GM10266 (cell line): ENCODE results near the gene CARM1.

Experiments
- DNase-seq: peaks from one replicate; pipeline ENCODE4 v3.0.0; 2012; ENCODE audit errors: extremely low spot score
- TF ChIP-seq, protein P1 (sequence below): IDR thresholded peaks from 2 replicates; pipeline ENCODE4 v1.5.1; 2012; ENCODE audit warnings: mild to moderate bottlenecking, low read depth; ENCODE audit not compliant: control insufficient read depth, insufficient read depth; ENCODE audit errors: missing control alignments

Gene CARM1

DNA sequence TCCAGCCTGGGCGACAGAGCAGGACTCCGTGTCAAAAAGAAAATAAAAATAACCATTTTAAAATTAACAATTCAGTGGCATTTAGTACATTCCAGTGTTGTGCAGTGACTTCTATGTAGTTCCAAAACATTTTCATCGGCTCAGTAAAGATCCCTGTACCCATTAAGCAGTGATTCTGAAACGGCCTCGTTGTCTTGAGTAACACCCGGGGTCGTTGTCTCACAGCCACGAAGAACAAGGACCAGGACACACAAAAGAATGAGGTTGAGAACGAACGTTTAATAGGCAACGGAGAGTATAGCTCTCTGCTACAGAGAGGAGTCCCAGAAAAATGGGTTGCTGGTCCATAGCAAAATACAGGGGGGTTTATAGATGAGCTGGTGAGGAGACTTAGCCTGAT lies 33.0 kb upstream of the CARM1 start:
- DNase-seq, result no peak
- TF ChIP-seq, protein P1, sequence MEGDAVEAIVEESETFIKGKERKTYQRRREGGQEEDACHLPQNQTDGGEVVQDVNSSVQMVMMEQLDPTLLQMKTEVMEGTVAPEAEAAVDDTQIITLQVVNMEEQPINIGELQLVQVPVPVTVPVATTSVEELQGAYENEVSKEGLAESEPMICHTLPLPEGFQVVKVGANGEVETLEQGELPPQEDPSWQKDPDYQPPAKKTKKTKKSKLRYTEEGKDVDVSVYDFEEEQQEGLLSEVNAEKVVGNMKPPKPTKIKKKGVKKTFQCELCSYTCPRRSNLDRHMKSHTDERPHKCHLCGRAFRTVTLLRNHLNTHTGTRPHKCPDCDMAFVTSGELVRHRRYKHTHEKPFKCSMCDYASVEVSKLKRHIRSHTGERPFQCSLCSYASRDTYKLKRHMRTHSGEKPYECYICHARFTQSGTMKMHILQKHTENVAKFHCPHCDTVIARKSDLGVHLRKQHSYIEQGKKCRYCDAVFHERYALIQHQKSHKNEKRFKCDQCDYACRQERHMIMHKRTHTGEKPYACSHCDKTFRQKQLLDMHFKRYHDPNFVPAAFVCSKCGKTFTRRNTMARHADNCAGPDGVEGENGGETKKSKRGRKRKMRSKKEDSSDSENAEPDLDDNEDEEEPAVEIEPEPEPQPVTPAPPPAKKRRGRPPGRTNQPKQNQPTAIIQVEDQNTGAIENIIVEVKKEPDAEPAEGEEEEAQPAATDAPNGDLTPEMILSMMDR, result no peak

DNA sequence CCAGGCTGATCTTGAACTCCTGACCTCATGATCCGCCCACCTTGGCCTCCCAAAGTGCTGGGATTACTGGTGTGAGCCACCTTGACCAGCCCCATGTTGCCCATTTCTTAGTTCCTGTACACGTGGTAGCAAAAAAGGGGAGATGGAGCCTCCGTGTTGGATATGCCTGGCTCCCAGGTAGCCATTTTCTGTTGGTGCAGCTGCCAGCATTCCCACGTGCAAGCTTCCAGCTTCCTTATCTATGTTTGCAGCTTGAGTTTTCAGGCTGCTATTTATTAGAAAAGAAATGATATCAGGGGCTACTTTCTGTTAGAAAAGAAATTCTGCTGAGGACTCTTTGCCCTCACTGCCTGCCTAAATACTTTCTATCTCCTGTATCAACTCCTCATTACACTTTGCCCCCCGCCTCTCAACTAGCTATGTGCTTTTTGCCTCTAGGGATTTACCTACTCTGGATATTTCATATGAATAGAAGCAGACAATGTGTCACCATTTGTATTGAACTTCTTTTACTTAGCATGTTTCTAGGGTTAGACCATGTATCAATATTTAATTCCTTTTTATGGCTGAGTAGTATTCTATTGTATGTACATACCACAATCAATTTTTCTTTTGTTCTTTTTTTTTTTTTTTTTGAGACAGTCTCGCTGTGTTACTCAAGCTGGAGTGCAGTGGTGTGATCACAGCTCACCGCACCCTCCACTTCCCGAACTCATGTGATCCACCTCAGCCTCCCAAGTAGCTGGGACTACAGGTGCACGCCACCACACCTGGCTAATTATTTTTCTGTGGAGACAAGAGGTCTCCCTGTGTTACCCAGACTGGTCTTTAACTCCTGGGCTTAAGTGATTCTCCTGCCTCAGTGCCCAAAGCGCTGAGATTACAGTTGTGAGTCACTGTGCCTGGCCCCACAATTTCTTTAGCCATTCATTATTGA lies 32.0 kb upstream of the CARM1 start:
- TF ChIP-seq, protein P1, result no peak
- DNase-seq, result no peak

DNA sequence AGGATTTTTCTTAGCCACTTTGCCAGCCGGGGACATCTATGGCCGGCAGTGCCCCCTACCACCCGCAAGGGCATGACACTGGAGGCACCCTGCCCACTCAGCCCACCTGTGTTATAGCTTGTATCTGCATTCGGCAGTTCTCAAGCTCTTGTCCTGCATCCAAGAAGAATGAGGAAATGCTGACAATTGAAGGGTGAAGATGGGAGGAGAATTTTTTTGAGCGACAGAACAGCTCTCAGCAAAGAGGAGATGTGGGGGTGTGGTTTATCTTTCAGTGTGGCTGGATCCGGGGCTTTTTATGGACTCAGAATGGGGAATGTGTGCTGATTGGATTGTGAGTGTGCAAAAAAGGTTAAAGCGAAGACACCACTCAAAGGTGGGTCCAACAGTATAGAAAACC lies 28.6 kb upstream of the CARM1 start:
- TF ChIP-seq, protein P1, result no peak
- DNase-seq, result no peak

DNA sequence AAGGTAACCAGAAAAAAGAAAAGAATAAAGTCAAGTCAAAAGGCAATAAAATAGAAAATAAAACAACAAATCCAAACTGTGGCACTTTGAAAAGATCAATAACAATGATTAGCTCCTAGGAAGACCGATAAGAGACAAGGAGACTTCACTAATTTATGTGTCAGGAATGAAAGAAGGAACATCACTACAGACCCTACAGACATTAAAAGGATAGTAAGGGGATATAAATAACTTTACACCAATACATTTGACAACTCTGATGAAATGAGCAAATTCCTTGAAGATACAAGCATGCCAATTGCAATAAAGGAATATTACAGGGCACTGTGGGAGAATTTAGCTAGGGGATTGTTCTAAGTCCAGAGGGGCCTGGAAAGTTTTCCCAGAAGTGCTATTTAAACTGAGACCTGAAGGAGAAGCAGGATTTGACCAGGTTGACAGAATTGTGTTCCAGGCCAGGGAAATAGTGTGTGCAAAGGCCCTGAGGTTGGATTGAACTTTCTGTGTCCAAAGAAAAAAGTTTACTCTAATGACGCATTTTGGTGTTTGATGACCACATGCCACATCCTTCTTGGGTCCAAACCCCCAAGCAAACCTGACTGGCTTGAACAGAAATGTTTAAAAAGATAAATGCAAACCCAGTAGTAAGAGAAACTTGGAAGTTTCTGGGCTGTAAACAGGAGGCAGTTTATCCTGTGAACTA lies 24.7 kb upstream of the CARM1 start:
- no peak for DNase-seq
- TF ChIP-seq, protein P1, result no peak

DNA sequence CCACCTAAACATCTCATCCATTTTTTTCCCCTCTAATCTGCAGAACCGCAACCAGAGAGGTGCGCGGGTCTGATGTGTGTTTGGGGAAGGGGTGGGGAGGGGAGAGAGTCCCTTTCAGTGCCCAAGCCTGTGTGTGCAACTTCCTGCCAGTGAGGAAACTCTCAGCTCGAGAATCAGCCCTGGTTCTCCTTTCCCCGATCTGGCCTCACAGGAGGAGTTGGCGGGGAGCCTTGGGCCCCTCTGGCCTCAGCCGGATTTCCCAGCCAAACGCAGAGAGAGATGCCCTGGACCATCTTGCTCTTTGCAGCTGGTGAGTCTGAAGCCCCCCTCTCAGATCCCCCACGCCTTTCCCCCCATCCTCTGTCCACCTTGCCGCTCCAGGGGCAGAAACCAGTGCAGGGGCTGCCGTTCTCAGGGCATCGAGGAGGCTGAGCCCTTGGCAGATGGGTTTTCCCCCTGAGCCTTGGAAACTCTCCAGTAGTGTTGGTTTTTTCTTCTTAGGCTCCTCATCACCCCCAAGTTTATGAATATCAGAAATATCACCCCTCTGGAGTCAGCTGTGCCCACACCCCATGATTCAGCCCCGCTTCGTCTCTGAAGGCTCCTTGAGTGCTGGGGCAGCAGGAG lies 23.0 kb upstream of the CARM1 start, which contains the start of gene C19orf38:
Gene C19orf38, plus strand, starts transcription at position 186 of the 627 bp plus-strand sequence. Its CDS starts 94 bp downstream, at position 280.
- DNase-seq, result no peak
- TF ChIP-seq, protein P1, result no peak

DNA sequence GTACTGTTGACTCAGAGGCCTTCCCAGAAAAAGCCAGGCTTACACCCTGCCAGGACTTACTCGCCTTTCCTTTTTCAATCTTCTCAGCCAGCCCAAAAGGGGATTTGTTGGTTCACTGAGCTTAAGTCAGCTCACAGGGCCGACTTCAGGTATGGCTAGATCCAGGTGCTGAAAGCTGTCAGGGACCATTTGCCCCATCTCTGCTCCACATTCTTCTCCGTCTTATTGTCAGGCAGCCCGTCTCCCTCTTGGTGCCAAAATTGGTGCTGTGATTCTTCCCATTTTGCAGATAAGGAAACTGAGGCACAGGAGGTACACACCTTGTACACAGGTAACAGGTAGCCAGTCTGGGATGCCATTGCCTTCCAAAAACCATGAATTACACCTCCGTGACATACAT lies 20.7 kb upstream of the CARM1 start:
- no peak for DNase-seq

More for the DNA sequence above, 20.7 kb upstream of the CARM1 start:
- TF ChIP-seq, protein P1, result no peak
